Vagina (tissue), 2 donors: Measurements from ENCODE around the gene PCDHGB1.

Experiments used
- POLR2AphosphoS5 ChIP-seq, 2 donors: sonication (generic); formaldehyde crosslinking; IDR thresholded peaks; one replicate each; pipeline ENCODE4 v1.9.0; 2017; ENCODE audit warnings: antibody characterized with exemption in 2 of 2, mild to moderate bottlenecking in 2 of 2, low read depth in 1 of 2; ENCODE audit not compliant: insufficient read depth in 1 of 2
- TF ChIP-seq, protein P1 (sequence below), 3 experiments: fragments of 450-650 bp in 2 of 3; fragments of 200-600 bp in 1 of 3; sonication (generic) in 1 of 3; IDR thresholded peaks; one replicate each; pipeline ENCODE4 v1.5.1; 2017 to 2019; ENCODE audit warnings: antibody characterized with exemption in 3 of 3, mild to moderate bottlenecking in 2 of 3, moderate library complexity in 2 of 3

DNA sequence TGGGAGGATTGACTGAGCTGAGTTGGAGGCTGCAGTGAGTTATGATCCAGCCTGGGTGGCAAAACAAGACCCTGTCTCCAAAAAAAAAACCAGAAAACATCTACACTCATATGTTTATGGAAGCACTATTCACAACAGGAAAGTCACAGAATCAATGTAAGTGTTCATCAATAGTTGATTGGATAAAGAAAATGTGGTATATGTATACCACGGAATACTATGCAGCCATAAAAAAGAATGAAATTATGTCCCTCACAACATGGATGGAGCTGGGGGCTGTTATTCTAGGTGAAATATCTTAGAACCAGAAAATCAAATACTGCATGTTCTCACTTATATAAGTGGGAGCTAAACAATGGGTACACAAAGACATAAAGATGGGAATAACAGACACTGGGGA, 43.3 kb upstream of the PCDHGB1 start:
- TF ChIP-seq, protein P1, sequence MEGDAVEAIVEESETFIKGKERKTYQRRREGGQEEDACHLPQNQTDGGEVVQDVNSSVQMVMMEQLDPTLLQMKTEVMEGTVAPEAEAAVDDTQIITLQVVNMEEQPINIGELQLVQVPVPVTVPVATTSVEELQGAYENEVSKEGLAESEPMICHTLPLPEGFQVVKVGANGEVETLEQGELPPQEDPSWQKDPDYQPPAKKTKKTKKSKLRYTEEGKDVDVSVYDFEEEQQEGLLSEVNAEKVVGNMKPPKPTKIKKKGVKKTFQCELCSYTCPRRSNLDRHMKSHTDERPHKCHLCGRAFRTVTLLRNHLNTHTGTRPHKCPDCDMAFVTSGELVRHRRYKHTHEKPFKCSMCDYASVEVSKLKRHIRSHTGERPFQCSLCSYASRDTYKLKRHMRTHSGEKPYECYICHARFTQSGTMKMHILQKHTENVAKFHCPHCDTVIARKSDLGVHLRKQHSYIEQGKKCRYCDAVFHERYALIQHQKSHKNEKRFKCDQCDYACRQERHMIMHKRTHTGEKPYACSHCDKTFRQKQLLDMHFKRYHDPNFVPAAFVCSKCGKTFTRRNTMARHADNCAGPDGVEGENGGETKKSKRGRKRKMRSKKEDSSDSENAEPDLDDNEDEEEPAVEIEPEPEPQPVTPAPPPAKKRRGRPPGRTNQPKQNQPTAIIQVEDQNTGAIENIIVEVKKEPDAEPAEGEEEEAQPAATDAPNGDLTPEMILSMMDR (IDR thresholded peaks at IDR 0.05): no peak
- no peak for TF ChIP-seq POLR2AphosphoS5 (IDR thresholded peaks at IDR 0.05; ENCODE audit: insufficient read depth in 1 of 2, low read depth in 1 of 2)
